GM19372 (cell line): ENCODE data around the gene C8G.
A peak's percentile ranks its signal among the peaks of the same experiment; 100 is the strongest.

Experiments
- ATAC-seq: cut with Tn5 transposase; IDR thresholded peaks from one replicate; pipeline ENCODE4 v1.9.1; 2021; ENCODE audit warnings: mild to moderate bottlenecking, low read depth, moderate library complexity; ENCODE audit not compliant: unreplicated experiment

The C8G gene

DNA sequence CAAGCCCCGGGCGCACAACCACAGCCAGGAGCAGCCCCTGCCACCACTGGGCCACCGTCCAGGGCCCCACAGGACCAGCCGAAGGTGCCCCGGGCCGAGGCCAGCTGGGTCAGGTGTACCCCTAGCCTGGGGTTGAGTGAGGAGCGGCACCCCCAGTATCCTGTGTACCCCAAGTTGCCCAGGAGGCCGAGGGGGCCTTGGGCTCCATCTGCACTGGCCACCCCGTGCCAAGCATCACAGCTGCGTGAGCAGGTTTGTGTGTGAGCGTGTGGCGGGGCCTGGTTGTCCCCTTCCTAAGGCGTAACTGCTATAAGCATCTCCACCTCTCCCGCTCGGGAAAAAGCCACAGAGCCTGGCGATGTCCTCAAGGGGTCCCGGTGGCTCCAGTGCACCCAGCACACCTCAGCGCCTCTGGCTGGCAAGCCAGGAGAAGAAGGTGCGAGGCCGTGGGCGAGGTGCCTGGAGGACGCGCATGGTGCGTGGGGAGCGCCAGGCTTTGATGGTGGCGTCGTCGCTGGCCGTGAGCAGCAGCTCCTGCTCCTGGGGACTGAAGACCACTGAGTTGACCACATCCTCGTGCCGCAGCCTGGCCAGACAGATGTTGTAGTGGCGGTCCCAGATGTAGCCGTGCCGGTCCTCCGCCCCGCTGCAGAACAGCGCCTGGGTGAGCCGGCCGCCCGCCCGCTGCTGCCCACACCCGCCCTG lies 4.4 kb upstream of the C8G start:
- ATAC-seq, result no peak

GRCh38 chr9:136941231-136942111 lies 3.6 kb upstream of the C8G start:
- ATAC-seq, result no peak

DNA sequence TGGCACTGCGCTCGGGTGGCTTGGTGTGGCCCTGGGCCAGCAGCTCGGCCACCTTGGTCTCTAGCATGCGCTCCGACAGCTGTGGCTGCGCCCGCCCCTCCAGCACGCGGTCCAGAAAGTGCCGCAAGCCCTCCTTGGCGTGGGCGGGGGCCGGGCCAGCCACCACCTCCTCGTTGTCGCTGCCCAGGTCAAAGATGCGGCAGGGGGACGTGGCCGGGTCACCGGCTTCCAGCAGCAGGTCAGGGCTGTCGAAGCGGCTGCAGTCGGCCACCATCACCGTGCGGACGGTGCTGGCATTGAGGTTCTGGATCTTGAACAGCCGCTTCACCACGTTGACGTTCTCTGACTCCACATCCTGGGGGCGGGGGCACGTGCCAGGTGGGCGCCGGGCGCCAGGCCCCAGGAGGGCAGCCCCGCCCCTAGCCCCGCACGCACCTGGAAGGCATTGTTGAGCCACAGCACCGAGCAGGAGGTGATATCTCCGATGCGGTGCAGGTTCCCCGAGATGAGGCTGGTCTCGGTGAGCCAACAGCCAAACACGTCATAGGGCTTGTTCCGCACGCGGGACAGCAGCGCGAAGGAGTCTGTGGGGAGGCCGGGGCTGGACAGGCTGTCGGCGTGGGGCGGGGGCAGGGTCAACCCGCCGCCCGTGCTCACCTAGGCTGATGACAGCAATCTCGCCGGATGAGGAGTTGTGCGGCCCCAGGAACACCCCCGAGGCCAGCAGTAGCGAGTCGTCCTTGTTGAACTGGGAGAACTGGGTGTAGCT lies 2.7 kb upstream of the C8G start:
- no peak for ATAC-seq

GRCh38 chr9:136942881-136943230 lies 2.2 kb upstream of the C8G start:
- no peak for ATAC-seq

- no peak for ATAC-seq
These were observed 1.5 kb upstream of the C8G start for GRCh38 chr9:136943291-136944211.

DNA sequence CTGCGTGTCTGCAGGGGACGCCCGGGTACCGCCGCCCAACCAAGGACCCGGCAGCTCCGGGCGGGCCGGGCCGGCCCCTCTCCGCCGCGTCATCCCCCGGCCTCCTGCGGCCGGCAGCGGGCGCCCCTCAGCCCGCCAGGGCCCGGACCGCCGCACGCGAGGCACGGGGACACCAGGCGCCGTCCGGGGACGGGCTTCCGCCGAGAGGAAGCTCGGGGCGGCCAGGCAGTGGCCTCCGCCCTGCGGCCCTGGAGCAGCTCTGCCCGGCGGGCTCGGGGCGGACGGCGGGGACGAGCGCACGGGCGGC lies 878 bp upstream of the C8G start:
- peak; percentile 38 for ATAC-seq

DNA sequence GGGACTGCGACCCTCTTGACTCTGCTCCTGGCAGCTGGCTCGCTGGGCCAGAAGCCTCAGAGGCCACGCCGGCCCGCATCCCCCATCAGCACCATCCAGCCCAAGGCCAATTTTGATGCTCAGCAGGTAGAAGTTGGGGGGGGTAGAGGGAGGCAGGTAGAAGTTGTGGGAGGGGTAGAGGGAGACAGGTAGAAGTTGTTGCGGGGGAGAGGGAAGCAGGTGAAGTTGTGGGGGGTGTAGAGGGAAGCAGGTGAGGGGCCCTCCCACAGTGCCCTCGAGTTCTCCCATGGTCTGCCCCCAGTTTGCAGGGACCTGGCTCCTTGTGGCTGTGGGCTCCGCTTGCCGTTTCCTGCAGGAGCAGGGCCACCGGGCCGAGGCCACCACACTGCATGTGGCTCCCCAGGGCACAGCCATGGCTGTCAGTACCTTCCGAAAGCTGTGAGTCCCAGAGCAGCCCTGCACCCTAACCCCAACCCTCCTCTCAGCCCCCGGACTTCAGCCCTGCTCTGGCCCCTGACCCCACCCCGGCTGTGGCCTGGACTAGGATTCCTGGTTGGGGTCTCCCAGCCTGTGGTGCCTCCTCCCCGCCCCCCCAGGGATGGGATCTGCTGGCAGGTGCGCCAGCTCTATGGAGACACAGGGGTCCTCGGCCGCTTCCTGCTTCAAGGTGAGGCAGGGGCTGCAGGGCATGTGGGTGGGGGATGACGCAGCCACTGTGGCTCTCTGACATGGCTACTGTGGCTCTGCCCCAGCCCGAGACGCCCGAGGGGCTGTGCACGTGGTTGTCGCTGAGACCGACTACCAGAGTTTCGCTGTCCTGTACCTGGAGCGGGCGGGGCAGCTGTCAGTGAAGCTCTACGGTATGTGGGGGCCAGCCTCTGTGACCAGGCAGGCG lies 537 bp downstream of the C8G start:
- ATAC-seq, result no peak

DNA sequence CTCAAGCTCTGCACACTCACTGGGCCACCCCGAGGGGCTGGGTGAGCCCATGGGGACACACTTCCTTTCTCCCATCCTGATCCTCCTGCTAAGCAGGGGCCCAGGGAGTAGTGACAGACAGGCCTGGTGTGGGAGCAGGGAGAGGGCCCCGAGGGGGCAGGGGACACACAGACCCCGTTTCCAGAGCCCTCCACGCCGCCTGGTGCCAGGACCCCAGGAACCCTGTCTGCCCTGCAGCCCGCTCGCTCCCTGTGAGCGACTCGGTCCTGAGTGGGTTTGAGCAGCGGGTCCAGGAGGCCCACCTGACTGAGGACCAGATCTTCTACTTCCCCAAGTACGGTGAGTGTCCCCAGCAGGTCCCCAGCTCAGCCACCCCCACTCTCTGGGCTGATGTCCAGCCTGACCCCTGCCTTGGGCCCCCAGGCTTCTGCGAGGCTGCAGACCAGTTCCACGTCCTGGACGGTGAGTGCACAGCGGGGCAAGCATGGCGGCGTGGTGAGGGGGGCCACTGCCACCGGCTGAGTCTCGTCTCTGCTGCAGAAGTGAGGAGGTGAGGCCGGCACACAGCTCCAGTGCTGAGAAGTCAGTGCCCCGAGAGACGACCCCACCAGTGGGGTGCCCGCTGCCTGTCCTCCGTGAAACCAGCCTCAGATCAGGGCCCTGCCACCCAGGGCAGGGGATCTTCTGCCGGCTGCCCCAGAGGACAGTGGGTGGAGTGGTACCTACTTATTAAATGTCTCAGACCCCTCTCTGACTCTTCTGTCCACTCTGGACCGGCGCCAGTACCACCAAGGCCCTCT lies 1.4 kb downstream of the C8G start:
- no peak for ATAC-seq

DNA sequence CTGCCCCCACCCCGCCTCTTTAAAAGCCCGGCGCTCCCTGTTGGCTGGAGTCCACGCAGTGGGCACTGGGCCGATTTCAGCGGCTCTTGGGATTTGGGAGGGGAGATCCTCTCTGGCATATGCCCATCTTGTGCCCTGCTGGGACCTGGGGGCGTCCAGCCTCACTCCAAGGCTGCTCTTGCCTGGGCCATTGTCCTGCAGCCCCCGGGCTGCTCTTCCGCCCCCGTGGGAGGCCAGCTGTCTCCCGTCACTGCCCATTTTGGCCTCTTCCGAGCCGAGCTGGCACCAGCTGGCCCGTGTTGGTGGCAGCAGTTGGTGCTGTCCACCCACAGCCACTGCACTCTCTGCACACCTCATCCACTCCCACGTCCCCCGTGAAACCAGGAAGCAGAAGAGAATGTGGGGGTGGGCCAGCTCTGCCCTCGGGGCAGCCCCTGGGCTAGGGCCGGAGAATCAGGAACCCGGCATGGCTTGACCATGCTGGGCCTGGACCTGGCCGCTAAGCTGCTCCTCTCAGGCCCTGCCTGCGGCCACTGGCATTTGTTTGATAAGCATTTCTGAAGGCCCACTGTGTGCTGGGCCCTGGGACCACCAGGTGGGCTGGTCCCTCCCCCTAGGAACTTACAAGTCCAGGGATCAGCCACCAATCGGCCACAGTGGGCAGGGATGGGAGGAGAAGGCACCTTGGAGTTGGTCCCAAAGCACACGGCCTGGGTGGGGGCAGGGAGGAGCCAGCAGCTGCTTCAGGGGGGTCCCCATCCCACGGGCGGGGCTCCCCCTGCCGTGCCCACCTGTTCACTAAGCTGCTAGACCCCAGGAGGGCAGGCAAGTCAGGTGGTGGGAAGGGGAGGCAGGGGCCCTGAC lies 2.2 kb downstream of the C8G start:
- no peak for ATAC-seq

DNA sequence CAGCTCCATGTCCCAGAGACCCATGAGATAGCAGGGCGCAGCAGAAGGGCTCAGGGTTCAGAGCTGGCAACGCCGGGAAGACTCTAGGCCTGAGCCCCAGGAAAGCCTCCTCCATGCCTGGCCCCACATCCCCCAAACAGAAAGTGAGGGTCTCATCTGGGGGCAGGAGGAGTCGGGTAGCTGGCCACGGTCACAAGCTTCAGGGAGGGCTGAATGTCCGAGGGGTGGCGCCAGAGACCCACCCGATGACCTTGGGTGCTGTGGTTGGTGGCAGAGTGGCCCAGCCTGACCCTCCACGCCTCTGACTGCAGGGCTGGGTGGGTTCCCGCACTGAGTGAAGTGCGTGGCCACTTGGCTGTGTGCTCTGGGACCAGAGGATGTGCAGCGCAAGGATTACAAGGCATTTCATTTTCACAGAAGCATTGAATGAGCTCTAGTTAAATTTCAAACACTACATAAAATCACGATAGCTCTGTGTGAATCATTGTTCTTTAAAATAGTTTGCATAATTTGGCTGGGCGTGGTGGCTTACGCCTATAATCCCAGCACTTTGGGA lies 3.0 kb downstream of the C8G start:
- no peak for ATAC-seq

DNA sequence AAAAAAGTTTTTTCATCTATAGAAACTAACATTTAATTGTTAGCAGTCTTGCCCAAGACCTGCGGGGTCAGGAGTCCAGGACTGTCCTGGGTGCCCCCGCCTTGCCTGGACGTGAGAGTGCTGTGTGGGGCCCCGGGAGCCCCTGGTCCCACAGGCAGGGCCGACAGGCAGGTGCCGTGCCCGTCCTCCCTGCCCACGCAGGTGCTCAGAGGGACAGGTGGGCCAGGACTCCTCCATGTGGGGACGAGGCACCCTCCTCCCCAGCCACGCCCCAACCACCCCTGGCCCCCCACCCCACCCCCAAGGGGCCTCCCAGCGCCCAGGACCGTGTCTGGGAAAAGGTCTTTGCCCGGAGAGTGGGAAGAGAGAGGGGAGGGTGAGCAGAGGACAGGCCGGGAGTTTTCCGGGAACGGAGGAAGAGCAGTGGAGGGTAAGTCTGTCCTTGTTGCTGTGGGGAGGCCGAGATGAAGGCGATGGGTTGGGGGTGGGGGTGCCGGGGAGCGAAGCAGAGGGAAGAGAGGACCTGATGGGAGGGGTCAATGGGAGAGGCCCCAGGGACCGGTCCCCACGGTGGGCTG lies 4.3 kb downstream of the C8G start:
- no peak for ATAC-seq

- ATAC-seq, result peak; percentile 91
These were observed 5.0 kb downstream of the C8G start for GRCh38 chr9:136949817-136950655.

DNA sequence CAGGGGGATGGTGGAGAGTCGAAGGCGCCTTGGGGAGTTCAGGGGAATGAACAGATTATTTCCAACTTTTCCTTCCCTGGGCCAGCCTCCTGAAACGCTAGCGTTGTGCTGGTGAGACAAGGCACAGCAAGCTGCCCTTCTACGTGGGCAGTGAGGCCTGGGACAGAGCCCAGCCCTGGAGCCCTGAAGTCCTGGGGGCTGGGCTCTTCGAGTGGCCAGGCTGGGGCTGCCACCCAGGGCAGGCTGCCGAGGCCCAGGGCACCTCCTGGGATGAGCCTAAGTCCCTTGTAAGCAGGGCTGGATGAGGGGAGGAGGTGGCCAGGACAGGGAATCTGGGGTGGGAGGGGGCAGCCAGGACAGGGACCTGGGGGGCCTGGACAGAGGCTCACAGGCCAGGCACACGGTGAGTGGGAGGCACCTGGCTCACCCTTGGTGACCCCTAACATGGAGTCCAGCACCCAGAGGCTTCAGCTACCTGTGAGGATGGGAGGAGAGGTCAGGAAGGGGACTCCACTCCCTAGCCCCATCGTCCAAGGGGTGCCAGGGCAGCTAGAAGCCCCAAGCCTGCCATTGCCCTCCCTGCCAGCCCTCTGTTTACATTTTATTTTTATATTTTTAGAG lies 5.7 kb downstream of the C8G start:
- ATAC-seq, result no peak

GRCh38 chr9:136951541-136952320 lies 6.7 kb downstream of the C8G start, which contains the start of gene LCN12:
Gene LCN12, plus strand, starts transcription at chr9:136952273. Its CDS starts 55 bp downstream, at chr9:136952328.
- no peak for ATAC-seq

DNA sequence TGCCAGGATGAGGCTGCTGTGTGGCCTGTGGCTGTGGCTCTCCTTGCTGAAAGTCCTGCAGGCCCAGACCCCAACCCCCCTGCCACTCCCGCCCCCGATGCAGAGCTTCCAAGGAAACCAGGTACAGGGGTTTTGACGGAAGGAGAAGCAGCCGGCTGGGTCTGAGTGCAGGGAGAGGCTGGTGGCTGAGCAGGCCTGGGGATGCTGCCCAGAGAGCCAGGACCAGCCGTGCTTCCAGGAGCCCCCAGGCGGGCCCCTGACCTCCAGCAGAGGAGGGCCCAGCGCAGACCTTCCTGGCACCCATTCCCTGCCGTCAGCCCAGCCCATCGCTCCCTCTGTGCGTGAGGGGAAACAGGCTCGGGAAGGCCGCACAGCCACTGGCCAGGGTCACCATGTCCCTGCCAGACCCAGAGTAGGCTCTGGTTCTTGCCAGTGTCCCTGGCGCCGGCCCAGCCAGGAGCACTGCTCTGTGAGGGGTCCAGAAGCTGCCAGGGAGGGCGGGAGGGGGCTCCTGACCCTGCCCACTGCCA lies 7.3 kb downstream of the C8G start:
- no peak for ATAC-seq
